Right lobe of liver (tissue), 6 donors: Measurements from ENCODE around the gene KCNQ5. TPM values are rescaled to one million over a fixed set of nuclear protein-coding genes. Genes with fewer than 3 reads are reported as not detected.

Experiments
- ATAC-seq, 4 donors: fragments of 200-7000 bp; cut with Tn5 transposase; one replicate each; pipeline ENCODE4 v1.9.1; 2020; ENCODE audit warnings: mild to moderate bottlenecking in 4 of 4, moderate library complexity in 4 of 4
- DNase-seq, 3 donors: peaks; one replicate each; pipeline ENCODE4 v3.0.0-alpha.2; 2020
- H3K27ac ChIP-seq, 3 donors: fragments of 200-600 bp; one replicate each; pipeline ENCODE4 v1.8.0; 2022
- H3K27me3 ChIP-seq, 2 donors: fragments of 200-600 bp; one replicate each; pipeline ENCODE4 v1.8.0; 2022
- H3K36me3 ChIP-seq, 4 donors: fragments of 200-600 bp; sonication (generic) in 1 of 4; one replicate each; pipeline versions ENCODE4 v1.5.1 to v1.8.0; 2017 to 2022; ENCODE audit warnings: control low read depth in 1 of 4
- H3K4me1 ChIP-seq, 4 donors: fragments of 200-600 bp; sonication (generic) in 1 of 4; one replicate each; pipeline versions ENCODE4 v1.5.1 to v1.8.0; 2017 to 2022; ENCODE audit warnings: control low read depth in 1 of 4
- H3K4me3 ChIP-seq, 3 donors: fragments of 200-600 bp; one replicate each; pipeline ENCODE4 v1.8.0; 2022
- H3K9me3 ChIP-seq, 4 donors: fragments of 200-600 bp; sonication (generic) in 1 of 4; one replicate each; pipeline versions ENCODE4 v1.5.1 to v1.8.0; 2017 to 2022; ENCODE audit warnings: control low read depth in 1 of 4
- CTCF ChIP-seq, 4 donors: fragments of 200-600 bp in 3 of 4; fragments of 450-650 bp in 1 of 4; IDR thresholded peaks; one replicate each; pipeline versions ENCODE4 v1.5.1 to v1.8.0; 2016 to 2022; ENCODE audit warnings: antibody characterized with exemption in 4 of 4, mild to moderate bottlenecking in 2 of 4
- POLR2A ChIP-seq: fragments of 450-650 bp; IDR thresholded peaks from one replicate; pipeline ENCODE4 v1.6.1; 2017; ENCODE audit warnings: antibody characterized with exemption, mild to moderate bottlenecking
- WGBS: methylation state at CpG from one replicate; pipeline ENCODE4 v1.1.6; 2018; ENCODE audit warnings: low coverage, low lambda C conversion rate; ENCODE audit not compliant: insufficient coverage; ENCODE audit errors: missing lambda C conversion rate; 5-methylcytosine and 5-hydroxymethylcytosine counted together
- intact Hi-C, 2 donors: fragments of 100-400 bp; cut with DNase I; formaldehyde crosslinking; loops; one replicate each; pipeline versions ENCODE4 v1.11.2 to v1.14.1; 2022
- total RNA-seq, 6 experiments: library from RNA; depleted of rRNA in 2 of 6; stranded (reverse); fragments of >200 nt in 2 of 6; fragmentation: NEBNext Ultra II Directional in 3 of 6; extraction: Animal tissue kit (Norgen Biotek cat#: 25700) in 3 of 6; gene quantifications; one replicate each; pipeline versions ENCODE4 v1.1.0 to v1.2.4, GENCODE V29; 2016 to 2023
- donor health status: DM: no; HTN: yes; CAD: no.
- donor health status: DM: no; HTN: no; CAD: no.
- donor health status: DM: no; HTN: no; CAD: no.
- donor health status: DM: no; HTN: yes; CAD: no.
- donor health status: DM: no; HTN: yes; CAD: no.

Gene KCNQ5
- total RNA-seq, 6 experiments from 2014 or later = 0.04 to 0.11 TPM; not detected in 4

GRCh38 chr6:73047801-73048200 lies 425.9 kb downstream of the KCNQ5 start:
- no peaks in the 10 kb centered on the region for H3K4me1 ChIP-seq
- H3K27me3 ChIP-seq = no peaks in the 10 kb centered on the region
- no peaks in the 10 kb centered on the region for H3K9me3 ChIP-seq
- H3K36me3 ChIP-seq = no peaks in the 10 kb centered on the region
- intact Hi-C loops = no loop called here
- 7% methylated on average over 2 of the region's 2 CpGs for WGBS
- H3K4me3 ChIP-seq = no peak overlapping the region
- DNase-seq (no peak), ATAC-seq (no peak)
- H3K27ac ChIP-seq = no peak overlapping the region
- TF ChIP-seq POLR2A (no peak), CTCF (IDR thresholded peaks at IDR 0.05) (no peak)

DNA sequence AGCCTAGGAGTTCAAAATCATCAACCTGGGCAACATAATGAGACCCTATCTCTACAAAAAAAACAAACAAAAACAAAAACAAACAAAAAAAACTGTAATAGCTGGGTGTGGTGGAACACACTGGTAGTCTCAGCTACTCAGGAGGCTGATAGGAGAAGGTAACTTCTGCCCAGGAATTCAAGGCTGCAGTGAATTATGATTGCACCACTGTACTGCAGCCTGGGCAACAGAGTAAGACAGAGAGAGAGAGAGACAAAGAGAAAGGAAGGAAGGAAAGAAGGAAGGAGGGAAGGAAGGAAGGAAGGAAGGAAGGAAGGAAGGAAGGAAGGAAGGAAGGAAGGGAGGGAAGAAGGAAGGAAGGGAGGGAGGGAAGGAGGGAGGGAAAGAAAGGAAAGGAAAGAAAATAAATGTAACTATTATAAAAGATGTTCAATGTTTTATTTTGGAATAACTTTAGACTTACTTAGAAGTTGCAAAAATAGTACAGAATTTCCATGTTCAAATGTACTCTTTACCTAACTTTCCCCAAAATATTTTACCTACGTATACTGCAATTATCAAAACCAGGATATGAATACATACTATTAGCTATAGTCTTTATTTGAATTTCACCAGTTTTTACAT lies 428.2 kb downstream of the KCNQ5 start:
- WGBS = 63% methylated on average over 1 of the region's 1 CpG
- Histone ChIP-seq H3K4me3 (no peak overlapping the region), H3K4me1 (no peaks in the 10 kb centered on the region), H3K9me3 (no peaks in the 10 kb centered on the region), H3K27me3 (no peaks in the 10 kb centered on the region), H3K36me3 (no peaks in the 10 kb centered on the region), H3K27ac (no peak overlapping the region)
- intact Hi-C loops = no loop called here
- no peak for ATAC-seq
- no peak for DNase-seq
- TF ChIP-seq POLR2A = no peak
- TF ChIP-seq CTCF (IDR thresholded peaks at IDR 0.05) = no peak

DNA sequence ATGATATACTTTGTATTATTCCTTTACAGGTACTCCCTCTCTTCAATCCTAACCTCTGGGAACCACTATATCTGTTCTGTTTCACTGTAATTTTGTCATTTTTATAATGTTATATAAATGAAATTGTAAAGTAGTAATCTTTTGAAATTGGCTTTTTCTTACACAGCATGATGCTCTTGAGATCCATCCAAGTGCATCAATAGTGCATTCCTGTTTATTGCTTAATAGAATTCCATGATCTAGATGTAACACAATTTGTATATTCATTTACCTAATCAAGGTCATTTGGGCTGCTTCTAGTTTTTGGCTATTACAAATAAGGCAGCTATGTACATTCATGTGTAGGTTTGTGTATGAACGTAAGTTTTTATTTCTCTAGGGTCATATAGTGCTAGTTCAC lies 428.8 kb downstream of the KCNQ5 start:
- DNase-seq = no peak
- H3K27ac ChIP-seq = no peak overlapping the region

GRCh38 chr6:73051147-73051546 lies 429.3 kb downstream of the KCNQ5 start:
- intact Hi-C loops = no loop called here
- Histone ChIP-seq H3K9me3 (no peaks in the 10 kb centered on the region), H3K4me3 (no peak overlapping the region), H3K27ac (no peak overlapping the region), H3K36me3 (no peaks in the 10 kb centered on the region), H3K4me1 (no peaks in the 10 kb centered on the region), H3K27me3 (no peaks in the 10 kb centered on the region)
- TF ChIP-seq POLR2A = no peak
- no peak for TF ChIP-seq CTCF (IDR thresholded peaks at IDR 0.05)
- 72% methylated on average over 4 of the region's 5 CpGs for WGBS
- DNase-seq (no peak), ATAC-seq (no peak)

More for the DNA sequence above, 428.8 kb downstream of the KCNQ5 start:
- H3K27me3 ChIP-seq = no peaks in the 10 kb centered on the region
- no peak for ATAC-seq
- no peaks in the 10 kb centered on the region for H3K9me3 ChIP-seq
- H3K36me3 ChIP-seq = no peaks in the 10 kb centered on the region
- H3K4me1 ChIP-seq = no peaks in the 10 kb centered on the region
- 27% methylated on average over 1 of the region's 1 CpG for WGBS
- H3K4me3 ChIP-seq = no peak overlapping the region
- intact Hi-C loops = no loop called here
- no peak for TF ChIP-seq CTCF (IDR thresholded peaks at IDR 0.05)
- no peak for TF ChIP-seq POLR2A

GRCh38 chr6:73054958-73055357 lies 433.1 kb downstream of the KCNQ5 start:
- Histone ChIP-seq H3K4me3 (no peak overlapping the region), H3K27me3 (no peaks in the 10 kb centered on the region), H3K4me1 (no peaks in the 10 kb centered on the region), H3K36me3 (no peaks in the 10 kb centered on the region), H3K9me3 (no peaks in the 10 kb centered on the region), H3K27ac (no peak overlapping the region)
- intact Hi-C loops = no loop called here
- no peak for DNase-seq
- WGBS = no CpG with 5 or more reads among the region's 11 CpGs
- TF ChIP-seq CTCF (IDR thresholded peaks at IDR 0.05) = no peak
- TF ChIP-seq POLR2A = no peak
- ATAC-seq = no peak
